GM18499 (cell line): ENCODE measurements around the gene BCAS3.

Experiments used
- ATAC-seq: cut with Tn5 transposase; IDR thresholded peaks from one replicate; pipeline ENCODE4 v1.9.1; 2021; ENCODE audit warnings: moderate number of reproducible peaks; ENCODE audit not compliant: insufficient read depth, unreplicated experiment

BCAS3 gene

GRCh38 chr17:61294777-61295176, 617.1 kb downstream of the BCAS3 start:
- no peak for ATAC-seq

- ATAC-seq = no peak
These were observed 618.4 kb downstream of the BCAS3 start for GRCh38 chr17:61296058-61296457.

GRCh38 chr17:61299517-61300513, 622.2 kb downstream of the BCAS3 start:
- no peak for ATAC-seq

- no peak for ATAC-seq
These were observed 625.5 kb downstream of the BCAS3 start for GRCh38 chr17:61302953-61303816.

GRCh38 chr17:61303817-61304096, 626.1 kb downstream of the BCAS3 start:
- no peak for ATAC-seq

- no peak for ATAC-seq
These were observed 627.4 kb downstream of the BCAS3 start for GRCh38 chr17:61305024-61305423.

- ATAC-seq = no peak
These were observed 628.4 kb downstream of the BCAS3 start for GRCh38 chr17:61306003-61306402.

GRCh38 chr17:61307905-61308886, 630.5 kb downstream of the BCAS3 start:
- ATAC-seq = no peak

GRCh38 chr17:61309362-61310256, 632.0 kb downstream of the BCAS3 start:
- ATAC-seq = no peak

- no peak for ATAC-seq
These were observed 632.9 kb downstream of the BCAS3 start for GRCh38 chr17:61310590-61310989.

GRCh38 chr17:61312406-61313295, 635.0 kb downstream of the BCAS3 start:
- ATAC-seq = no peak

- no peak for ATAC-seq
These were observed 636.0 kb downstream of the BCAS3 start for GRCh38 chr17:61313461-61314326.

GRCh38 chr17:61314368-61315078, 636.9 kb downstream of the BCAS3 start:
- no peak for ATAC-seq

GRCh38 chr17:61316633-61317032, 639.0 kb downstream of the BCAS3 start:
- no peak for ATAC-seq

GRCh38 chr17:61317779-61318178, 640.1 kb downstream of the BCAS3 start:
- no peak for ATAC-seq

GRCh38 chr17:61318684-61319098, 641.0 kb downstream of the BCAS3 start:
- no peak for ATAC-seq

GRCh38 chr17:61321344-61321743, 643.7 kb downstream of the BCAS3 start:
- ATAC-seq = no peak
